Prostate gland (tissue), 2 donors: ENCODE results near the gene RAB9A. TPM values are rescaled to one million over a fixed set of nuclear protein-coding genes. Genes with fewer than 3 reads are reported as not detected.
A peak's percentile ranks its signal among the peaks of the same experiment; 100 is the strongest.

ENCODE experiments used
- DNase-seq: peaks from one replicate; pipeline ENCODE4 v3.0.0-alpha.2; 2019; ENCODE audit warnings: low spot score
- H3K27ac ChIP-seq, 2 donors: fragments of 200-600 bp; sonication (generic); 2 replicates each; pipeline ENCODE4 v1.5.1; 2017 to 2019
- H3K27me3 ChIP-seq: fragments of 200-600 bp; sonication (generic); replicated peaks from 2 replicates; pipeline ENCODE4 v1.5.1; 2019; ENCODE audit not compliant: insufficient read depth
- H3K36me3 ChIP-seq, 2 donors: fragments of 200-600 bp; sonication (generic); 1 replicate in 1 of 2; 2 replicates in 1 of 2; pipeline versions ENCODE4 v1.5.1 to v1.8.1; 2017 to 2019
- H3K4me1 ChIP-seq: fragments of 200-600 bp; sonication (generic); replicated peaks from 2 replicates; pipeline ENCODE4 v1.5.1; 2019
- H3K4me3 ChIP-seq, 2 donors: fragments of 200-600 bp; sonication (generic); 2 replicates each; pipeline ENCODE4 v1.5.1; 2017 to 2019
- H3K9me3 ChIP-seq: fragments of 200-600 bp; sonication (generic); 2 replicates; pipeline ENCODE4 v1.5.1; 2017
- POLR2A ChIP-seq: fragments of 450-650 bp; IDR thresholded peaks from one replicate; pipeline ENCODE4 v1.6.1; 2016; ENCODE audit warnings: antibody characterized with exemption, mild to moderate bottlenecking
- POLR2AphosphoS5 ChIP-seq: sonication (generic); formaldehyde crosslinking; IDR thresholded peaks from one replicate; pipeline ENCODE4 v1.6.1; 2017; ENCODE audit warnings: antibody characterized with exemption
- WGBS: methylation state at CpG from one replicate; pipeline ENCODE4 v1.1.5; 2018; 5-methylcytosine and 5-hydroxymethylcytosine counted together
- intact Hi-C: fragments of 100-400 bp; cut with DNase I; formaldehyde crosslinking; loops from one replicate; pipeline ENCODE4 v1.14.2; 2022
- total RNA-seq, 2 donors: library from RNA; depleted of rRNA; stranded (reverse); fragments of >200 nt; gene quantifications; one replicate each; pipeline ENCODE4 v1.1.0, GENCODE V29; 2016
- TF ChIP-seq, protein P1 (sequence below), 4 experiments: fragments of 200-600 bp in 2 of 4; fragments of 450-650 bp in 2 of 4; sonication (generic) in 2 of 4; IDR thresholded peaks; 1 replicate in 3 of 4; 2 replicates in 1 of 4; pipeline ENCODE4 v1.5.1; 2016 to 2019; ENCODE audit warnings: antibody characterized with exemption in 4 of 4, mild to moderate bottlenecking in 2 of 4, moderate library complexity in 2 of 4

The RAB9A gene
- total RNA-seq, 2 donors from 2014 or later: 27.3 to 37.7 TPM

DNA sequence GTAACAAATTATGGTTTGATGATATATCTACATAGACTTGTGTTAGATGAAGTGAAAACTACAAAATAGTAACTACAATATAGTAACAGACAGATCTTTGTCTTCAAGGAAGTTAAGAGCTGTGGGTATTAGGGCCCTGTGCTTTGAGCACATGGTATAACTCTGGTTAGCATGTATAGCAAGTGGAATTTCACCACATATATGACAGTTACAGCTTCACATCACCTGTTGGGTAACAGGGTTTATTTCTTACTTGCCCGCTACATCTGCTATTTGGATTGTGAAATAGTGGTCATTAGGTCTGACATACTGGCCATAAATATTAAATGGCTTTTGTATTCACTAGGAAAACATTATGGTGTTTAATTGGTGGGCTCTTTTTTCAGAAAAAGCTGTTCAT is 65.8 kb downstream of the RAB9A start:
- no peaks in the 10 kb centered on the region for H3K36me3 ChIP-seq
- no peak overlapping the region for H3K4me3 ChIP-seq
- intact Hi-C loops: loop anchor here (5.0 kb wide), 1 partner anchor 278 kb away; no protein-coding TSS in a partner anchor
- H3K9me3 ChIP-seq: no peaks in the 10 kb centered on the region
- WGBS: 89% methylated on average over 1 of the region's 1 CpG
- DNase-seq: no peak
- H3K27me3 ChIP-seq: no peaks in the 10 kb centered on the region
- no peak overlapping the region for H3K27ac ChIP-seq
- TF ChIP-seq, protein P1, sequence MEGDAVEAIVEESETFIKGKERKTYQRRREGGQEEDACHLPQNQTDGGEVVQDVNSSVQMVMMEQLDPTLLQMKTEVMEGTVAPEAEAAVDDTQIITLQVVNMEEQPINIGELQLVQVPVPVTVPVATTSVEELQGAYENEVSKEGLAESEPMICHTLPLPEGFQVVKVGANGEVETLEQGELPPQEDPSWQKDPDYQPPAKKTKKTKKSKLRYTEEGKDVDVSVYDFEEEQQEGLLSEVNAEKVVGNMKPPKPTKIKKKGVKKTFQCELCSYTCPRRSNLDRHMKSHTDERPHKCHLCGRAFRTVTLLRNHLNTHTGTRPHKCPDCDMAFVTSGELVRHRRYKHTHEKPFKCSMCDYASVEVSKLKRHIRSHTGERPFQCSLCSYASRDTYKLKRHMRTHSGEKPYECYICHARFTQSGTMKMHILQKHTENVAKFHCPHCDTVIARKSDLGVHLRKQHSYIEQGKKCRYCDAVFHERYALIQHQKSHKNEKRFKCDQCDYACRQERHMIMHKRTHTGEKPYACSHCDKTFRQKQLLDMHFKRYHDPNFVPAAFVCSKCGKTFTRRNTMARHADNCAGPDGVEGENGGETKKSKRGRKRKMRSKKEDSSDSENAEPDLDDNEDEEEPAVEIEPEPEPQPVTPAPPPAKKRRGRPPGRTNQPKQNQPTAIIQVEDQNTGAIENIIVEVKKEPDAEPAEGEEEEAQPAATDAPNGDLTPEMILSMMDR (IDR thresholded peaks at IDR 0.05): no peak
- TF ChIP-seq POLR2A (no peak), POLR2AphosphoS5 (no peak)
- no peaks in the 10 kb centered on the region for H3K4me1 ChIP-seq

DNA sequence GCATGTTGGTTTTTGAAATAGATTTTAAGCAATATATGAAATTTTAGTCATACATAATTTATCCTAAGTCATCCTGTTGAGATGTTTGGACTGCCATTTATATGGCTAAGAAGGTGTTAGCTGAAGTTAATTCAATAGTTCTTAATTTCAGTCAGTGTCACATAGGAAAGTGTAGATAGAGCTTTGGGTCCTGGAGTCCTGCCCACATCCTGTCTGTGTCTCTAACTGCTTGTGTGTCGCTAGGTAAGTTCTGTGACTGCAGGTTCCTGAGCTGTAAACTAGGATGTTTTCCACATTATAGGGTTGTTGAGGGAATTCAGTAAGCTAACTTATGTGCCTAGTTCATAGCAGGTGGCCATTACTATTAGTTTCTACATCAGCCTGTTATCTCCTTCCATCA is 66.3 kb downstream of the RAB9A start:
- no peaks in the 10 kb centered on the region for H3K27me3 ChIP-seq
- no peak for DNase-seq
- 31% methylated on average over 1 of the region's 1 CpG for WGBS
- H3K27ac ChIP-seq: no peak overlapping the region
- no peaks in the 10 kb centered on the region for H3K9me3 ChIP-seq
- TF ChIP-seq, protein P1 (IDR thresholded peaks at IDR 0.05): no peak
- TF ChIP-seq POLR2A (no peak), POLR2AphosphoS5 (no peak)
- no peaks in the 10 kb centered on the region for H3K36me3 ChIP-seq
- no peaks in the 10 kb centered on the region for H3K4me1 ChIP-seq
- intact Hi-C loops: no loop called here
- no peak overlapping the region for H3K4me3 ChIP-seq

DNA sequence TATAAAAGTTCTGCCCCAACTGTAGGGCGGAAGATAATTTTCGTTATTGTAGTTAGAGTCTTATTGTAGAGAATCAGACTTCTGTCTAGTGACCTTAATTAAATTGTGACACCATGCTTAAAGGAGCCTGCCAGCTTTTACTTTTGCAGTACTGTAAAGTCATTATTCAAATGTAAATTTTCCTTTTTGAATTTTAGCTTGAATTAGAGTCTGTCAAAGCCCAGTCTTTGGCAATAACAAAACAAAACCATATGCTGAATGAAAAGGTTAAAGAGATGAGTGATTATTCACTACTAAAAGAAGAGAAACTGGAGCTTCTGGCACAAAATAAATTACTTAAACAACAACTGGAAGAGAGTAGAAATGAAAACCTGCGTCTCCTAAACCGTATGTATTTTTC is 67.5 kb downstream of the RAB9A start:
- Histone ChIP-seq H3K27ac (peak overlapping the region; percentile 14 to 62), H3K27me3 (no peaks in the 10 kb centered on the region), H3K36me3 (no peaks in the 10 kb centered on the region), H3K4me3 (no peak overlapping the region), H3K4me1 (no peaks in the 10 kb centered on the region), H3K9me3 (no peaks in the 10 kb centered on the region)
- intact Hi-C loops: no loop called here
- DNase-seq: no peak
- TF ChIP-seq, protein P1 (IDR thresholded peaks at IDR 0.05): no peak
- WGBS: 85% methylated on average over 4 of the region's 4 CpGs

DNA sequence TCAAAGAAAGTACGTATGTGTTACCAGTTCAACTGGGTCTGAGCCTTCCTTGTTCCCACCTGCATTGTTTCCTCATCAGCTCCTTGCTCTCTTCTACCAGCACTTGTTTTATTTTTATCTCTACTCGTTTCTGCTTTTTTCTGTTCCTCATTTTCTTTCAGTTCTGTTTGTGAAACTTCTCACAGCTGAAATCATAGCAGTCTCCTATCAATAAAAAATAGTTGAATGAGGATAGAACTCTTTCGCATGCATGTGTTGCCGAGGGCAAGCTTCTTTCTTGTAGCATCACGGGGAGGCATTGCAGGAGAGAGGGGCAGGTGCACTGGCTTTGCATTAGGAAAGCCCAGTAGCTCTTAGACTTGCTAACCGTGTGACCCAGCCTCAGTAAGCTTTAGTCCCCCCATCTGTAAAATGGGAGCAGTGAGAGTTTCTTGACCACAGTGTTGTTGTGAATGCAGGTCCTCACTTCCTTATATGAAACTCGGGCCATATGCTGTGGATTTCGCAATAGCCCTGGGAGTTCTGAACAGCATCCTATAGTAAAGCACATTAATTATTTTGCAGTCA is 70.3 kb downstream of the RAB9A start:
- no peaks in the 10 kb centered on the region for H3K4me1 ChIP-seq
- H3K36me3 ChIP-seq: no peaks in the 10 kb centered on the region
- DNase-seq: no peak
- TF ChIP-seq POLR2A: no peak
- no peaks in the 10 kb centered on the region for H3K27me3 ChIP-seq
- no peak overlapping the region for H3K4me3 ChIP-seq
- H3K27ac ChIP-seq: peak overlapping the region in 1 of 2 donors; percentile 62
- intact Hi-C loops: no loop called here
- WGBS: 86% methylated on average over 8 of the region's 8 CpGs
- no peaks in the 10 kb centered on the region for H3K9me3 ChIP-seq

Other genes starting within 250 kb of the RAB9A start
- gene EGFL6, start 119.5 kb upstream of the RAB9A start, total RNA-seq: under 1 TPM in 1 of 2 donors, not detected in 1; 0.23 TPM
- gene TCEANC, start 36.0 kb upstream of the RAB9A start, total RNA-seq: 1 to 10 TPM; 3.1 to 4.9 TPM
- gene TRAPPC2, start 45.5 kb downstream of the RAB9A start, total RNA-seq: 10 to 100 TPM; 15.6 to 20.2 TPM
- 10 to 100 TPM; 23.6 to 36.2 TPM for gene OFD1, start 45.6 kb downstream of the RAB9A start, total RNA-seq
- gene GPM6B, start 128.0 kb downstream of the RAB9A start, total RNA-seq: 10 to 100 TPM; 10.1 to 12.3 TPM